CD4-positive, alpha-beta memory T cell (primary cell): Measurements from ENCODE around the gene CDKAL1. TPM values are rescaled to one million over a fixed set of nuclear protein-coding genes. Genes with fewer than 3 reads are reported as not detected.

Experiments used
- CTCF ChIA-PET: fragments of 350-600 bp; sonication (Branson Sonifier 250); formaldehyde crosslinking; loops from one replicate; lab custom pipeline; 2021; ENCODE audit warnings: inconsistent platforms; ENCODE audit not compliant: partially characterized antibody; lab: Charles Lee
- POLR2A ChIA-PET: fragments of 350-600 bp; sonication (Branson Sonifier 250); formaldehyde crosslinking; loops from one replicate; lab custom pipeline; 2021; ENCODE audit not compliant: partially characterized antibody; lab: Charles Lee
- DNase-seq, 5 donors: peaks; one replicate each; pipeline versions ENCODE4 v3.0.0 to v3.0.0-alpha.2; 2020 to 2022; ENCODE audit warnings: mixed read lengths in 1 of 5
- H3K27ac ChIP-seq: one replicate; pipeline ENCODE4 v1.7.0; 2013; ENCODE audit warnings: low read depth, low read length
- H3K27me3 ChIP-seq: 2 replicates; pipeline ENCODE4 v1.7.0; 2013; ENCODE audit warnings: mild to moderate bottlenecking, low read length, moderate library complexity; ENCODE audit not compliant: insufficient read depth
- H3K36me3 ChIP-seq: 2 replicates; pipeline ENCODE4 v1.7.0; 2013; ENCODE audit warnings: mild to moderate bottlenecking, low read length, moderate library complexity; ENCODE audit not compliant: insufficient read depth
- H3K4me1 ChIP-seq: 2 replicates; pipeline ENCODE4 v1.7.0; 2013; ENCODE audit warnings: mild to moderate bottlenecking, low read length, moderate library complexity; ENCODE audit not compliant: insufficient read depth
- H3K4me3 ChIP-seq, 2 donors: one replicate each; pipeline ENCODE4 v1.7.0; 2013; ENCODE audit warnings: low read length in 2 of 2, mild to moderate bottlenecking in 1 of 2
- H3K9me3 ChIP-seq, 2 donors: one replicate each; pipeline ENCODE4 v1.7.0; 2013; ENCODE audit warnings: low read length in 2 of 2, control low read depth in 1 of 2; ENCODE audit not compliant: control insufficient read depth in 1 of 2
- H3K27ac Mint-ChIP-seq, 7 donors: one replicate each; pipeline ENCODE4 v1.8.0; 2020 to 2021; ENCODE audit warnings: mixed read lengths in 7 of 7, mild to moderate bottlenecking in 6 of 7, inconsistent platforms in 3 of 7, moderate library complexity in 3 of 7
- H3K27me3 Mint-ChIP-seq, 2 donors: one replicate each; pipeline ENCODE4 v1.8.0; 2020 to 2021; ENCODE audit warnings: mixed read lengths in 2 of 2
- H3K36me3 Mint-ChIP-seq, 2 donors: one replicate each; pipeline ENCODE4 v1.8.0; 2020 to 2021; ENCODE audit warnings: mixed read lengths in 2 of 2, inconsistent platforms in 1 of 2, mild to moderate bottlenecking in 1 of 2
- H3K4me1 Mint-ChIP-seq, 4 donors: one replicate each; pipeline ENCODE4 v1.8.0; 2020 to 2021; ENCODE audit warnings: mixed read lengths in 4 of 4, mild to moderate bottlenecking in 1 of 4
- H3K4me3 Mint-ChIP-seq, 8 donors: one replicate each; pipeline ENCODE4 v1.8.0; 2020 to 2021; ENCODE audit warnings: mixed read lengths in 8 of 8, mild to moderate bottlenecking in 7 of 8, moderate library complexity in 6 of 8, inconsistent platforms in 3 of 8
- H3K9me3 Mint-ChIP-seq, 8 donors: one replicate each; pipeline ENCODE4 v1.8.0; 2020 to 2021; ENCODE audit warnings: mixed read lengths in 8 of 8, mild to moderate bottlenecking in 5 of 8, inconsistent platforms in 3 of 8, moderate library complexity in 1 of 8
- intact Hi-C: fragments of 100-400 bp; cut with micrococcal nuclease; formaldehyde crosslinking; loops from one replicate; pipeline ENCODE4 v1.15.1; 2023
- polyA plus RNA-seq, 2 donors: library from polyadenylated mRNA; unstranded; fragments of 300-500 nt; fragmentation: Illumina TruSeq; gene quantifications; one replicate each; pipeline ENCODE4 v1.2.3, GENCODE V29; 2021
- total RNA-seq, 2 experiments: library from RNA; stranded (reverse); gene quantifications; one replicate each; pipeline ENCODE4 v1.2.3, GENCODE V29; 2021

The CDKAL1 gene
- total and polyA plus RNA-seq, 4 experiments from 2014 or later: 22.3 to 41.8 (median 26.8) TPM

GRCh38 chr6:21227486-21227885, 693.2 kb downstream of the CDKAL1 start:
- Histone ChIP-seq H3K36me3 (no peaks in the 10 kb centered on the region), H3K9me3 (no peaks in the 10 kb centered on the region), H3K4me3 (no peak overlapping the region), H3K4me1 (no peaks in the 10 kb centered on the region), H3K27me3 (no peaks in the 10 kb centered on the region), H3K27ac (no peak overlapping the region)
- intact Hi-C loops: no loop called here
- ChIA-PET POLR2A (no interaction called here), CTCF (no interaction called here)
- Mint-ChIP-seq H3K27me3 (no peaks in the 10 kb centered on the region), H3K9me3 (peaks cover 0 to 8% (median under 1%) of the 10 kb centered on the region in 8 donors), H3K36me3 (peaks cover 62 to 68% of the 10 kb centered on the region in 2 donors), H3K27ac (no peak overlapping the region), H3K4me1 (peaks cover 0 to 1% (median 0%) of the 10 kb centered on the region in 4 donors), H3K4me3 (peak overlapping the region in 1 of 8 donors; percentile 2)
- DNase-seq: no peak

GRCh38 chr6:21228411-21228810, 694.2 kb downstream of the CDKAL1 start:
- Mint-ChIP-seq H3K4me1 (peaks cover 0 to 1% (median 0%) of the 10 kb centered on the region in 4 donors), H3K4me3 (no peak overlapping the region), H3K27ac (no peak overlapping the region), H3K36me3 (peaks cover 62 to 68% of the 10 kb centered on the region in 2 donors), H3K9me3 (peaks cover 0 to 8% (median 3%) of the 10 kb centered on the region in 8 donors), H3K27me3 (no peaks in the 10 kb centered on the region)
- ChIA-PET POLR2A (no interaction called here), CTCF (no interaction called here)
- no peaks in the 10 kb centered on the region for H3K36me3 ChIP-seq
- no peak overlapping the region for H3K27ac ChIP-seq
- no peaks in the 10 kb centered on the region for H3K9me3 ChIP-seq
- intact Hi-C loops: no loop called here
- no peaks in the 10 kb centered on the region for H3K4me1 ChIP-seq
- no peak for DNase-seq
- H3K27me3 ChIP-seq: no peaks in the 10 kb centered on the region
- no peak overlapping the region for H3K4me3 ChIP-seq

- ChIA-PET CTCF (no interaction called here), POLR2A (no interaction called here)
- H3K27me3 Mint-ChIP-seq: no peaks in the 10 kb centered on the region
- H3K4me1 ChIP-seq: no peaks in the 10 kb centered on the region
- no peak for DNase-seq
- H3K36me3 ChIP-seq: no peaks in the 10 kb centered on the region
- H3K9me3 Mint-ChIP-seq: peaks cover 0 to 12% (median 3%) of the 10 kb centered on the region in 8 donors
- peaks cover 66 to 71% of the 10 kb centered on the region in 2 donors for H3K36me3 Mint-ChIP-seq
- no peaks in the 10 kb centered on the region for H3K27me3 ChIP-seq
- peak overlapping the region in 1 of 7 donors; percentile 31 for H3K27ac Mint-ChIP-seq
- H3K4me1 Mint-ChIP-seq: peaks cover 0 to 1% (median 0%) of the 10 kb centered on the region in 4 donors
- intact Hi-C loops: no loop called here
- no peak overlapping the region for H3K4me3 ChIP-seq
- no peaks in the 10 kb centered on the region for H3K9me3 ChIP-seq
- no peak overlapping the region for H3K27ac ChIP-seq
- no peak overlapping the region for H3K4me3 Mint-ChIP-seq
Observed at GRCh38 chr6:21228876-21229460, 694.7 kb downstream of the CDKAL1 start.

GRCh38 chr6:21230536-21230935, 696.3 kb downstream of the CDKAL1 start:
- POLR2A ChIA-PET: no interaction called here
- no peak overlapping the region for H3K27ac ChIP-seq
- H3K36me3 ChIP-seq: no peaks in the 10 kb centered on the region
- H3K4me1 Mint-ChIP-seq: peaks cover 0 to 1% (median 0%) of the 10 kb centered on the region in 4 donors
- intact Hi-C loops: no loop called here
- H3K9me3 ChIP-seq: no peaks in the 10 kb centered on the region
- no peak overlapping the region for H3K4me3 ChIP-seq
- no peak overlapping the region for H3K27ac Mint-ChIP-seq
- H3K27me3 ChIP-seq: no peaks in the 10 kb centered on the region
- CTCF ChIA-PET: no interaction called here
- no peak overlapping the region for H3K4me3 Mint-ChIP-seq
- peaks cover 67 to 81% of the 10 kb centered on the region in 2 donors for H3K36me3 Mint-ChIP-seq
- DNase-seq: no peak
- H3K27me3 Mint-ChIP-seq: no peaks in the 10 kb centered on the region
- H3K9me3 Mint-ChIP-seq: peaks cover 0 to 20% (median 5%) of the 10 kb centered on the region in 8 donors
- H3K4me1 ChIP-seq: no peaks in the 10 kb centered on the region

- no peak overlapping the region for H3K4me3 Mint-ChIP-seq
- Histone ChIP-seq H3K27me3 (no peaks in the 10 kb centered on the region), H3K4me1 (no peaks in the 10 kb centered on the region), H3K9me3 (no peaks in the 10 kb centered on the region), H3K27ac (no peak overlapping the region), H3K36me3 (no peaks in the 10 kb centered on the region), H3K4me3 (no peak overlapping the region)
- POLR2A ChIA-PET: no interaction called here
- CTCF ChIA-PET: no interaction called here
- no peaks in the 10 kb centered on the region for H3K4me1 Mint-ChIP-seq
- DNase-seq: no peak
- no peak overlapping the region for H3K27ac Mint-ChIP-seq
- peaks cover 3 to 50% (median 18%) of the 10 kb centered on the region in 8 donors for H3K9me3 Mint-ChIP-seq
- intact Hi-C loops: no loop called here
- H3K27me3 Mint-ChIP-seq: no peaks in the 10 kb centered on the region
- peaks cover 44 to 55% of the 10 kb centered on the region in 2 donors for H3K36me3 Mint-ChIP-seq
Observed at GRCh38 chr6:21235162-21235561, 700.9 kb downstream of the CDKAL1 start.

- no peak overlapping the region for H3K4me3 ChIP-seq
- Mint-ChIP-seq H3K4me3 (no peak overlapping the region), H3K27me3 (no peaks in the 10 kb centered on the region), H3K4me1 (no peaks in the 10 kb centered on the region), H3K27ac (no peak overlapping the region), H3K9me3 (peaks cover 5 to 49% (median 15%) of the 10 kb centered on the region in 8 donors), H3K36me3 (peaks cover 17 to 24% of the 10 kb centered on the region in 2 donors)
- H3K9me3 ChIP-seq: no peaks in the 10 kb centered on the region
- ChIA-PET CTCF (no interaction called here), POLR2A (no interaction called here)
- H3K4me1 ChIP-seq: no peaks in the 10 kb centered on the region
- no peaks in the 10 kb centered on the region for H3K27me3 ChIP-seq
- no peak for DNase-seq
- no peaks in the 10 kb centered on the region for H3K36me3 ChIP-seq
- H3K27ac ChIP-seq: no peak overlapping the region
- intact Hi-C loops: no loop called here
Observed at GRCh38 chr6:21238208-21238607, 704.0 kb downstream of the CDKAL1 start.

GRCh38 chr6:21240709-21241108, 706.5 kb downstream of the CDKAL1 start:
- Mint-ChIP-seq H3K27me3 (no peaks in the 10 kb centered on the region), H3K27ac (no peak overlapping the region), H3K9me3 (peaks cover 5 to 38% (median 16%) of the 10 kb centered on the region in 8 donors), H3K36me3 (peaks cover 0 to 3% of the 10 kb centered on the region in 2 donors), H3K4me1 (no peaks in the 10 kb centered on the region), H3K4me3 (no peak overlapping the region)
- Histone ChIP-seq H3K4me3 (no peak overlapping the region), H3K27me3 (no peaks in the 10 kb centered on the region), H3K27ac (no peak overlapping the region), H3K4me1 (no peaks in the 10 kb centered on the region), H3K9me3 (no peaks in the 10 kb centered on the region), H3K36me3 (no peaks in the 10 kb centered on the region)
- no peak for DNase-seq
- CTCF ChIA-PET: no interaction called here
- intact Hi-C loops: no loop called here
- POLR2A ChIA-PET: no interaction called here
